OCI-LY3 (cell line): ENCODE results near the gene KLF12.

ENCODE experiments used
- H2AFZ ChIP-seq: fragments of 200-600, 300-600 bp; shearing (Covaris generic); 2 replicates; pipeline ENCODE4 v1.6.0; 2014; ENCODE audit warnings: antibody characterized with exemption, low read depth, low read length
- H3K27ac ChIP-seq: fragments of 200-600, 300-600 bp; sonication (generic); 2 replicates; pipeline ENCODE4 v1.5.1; 2014; ENCODE audit warnings: mild to moderate bottlenecking, low read length, moderate library complexity, mixed read lengths
- H3K27me3 ChIP-seq: fragments of 200-600, 300-600 bp; sonication (generic); 2 replicates; pipeline ENCODE4 v1.6.1; 2014; ENCODE audit warnings: low read depth, low read length, mixed read lengths
- H3K36me3 ChIP-seq: fragments of 200-600, 300-600 bp; sonication (generic); replicated peaks from 2 replicates; pipeline ENCODE3; 2014; ENCODE audit warnings: low read depth, low read length, mixed read lengths
- H3K4me1 ChIP-seq: fragments of 300-600, 200-600 bp; sonication (generic); 2 replicates; pipeline ENCODE4 v1.6.1; 2014; ENCODE audit warnings: low read length, mixed read lengths
- H3K4me2 ChIP-seq: fragments of 200-600, 300-600 bp; sonication (generic); 2 replicates; pipeline ENCODE4 v1.6.1; 2014; ENCODE audit warnings: low read length, mixed read lengths
- H3K4me3 ChIP-seq: fragments of 300-600, 200-600 bp; sonication (generic); 2 replicates; pipeline ENCODE4 v1.5.1; 2014; ENCODE audit warnings: antibody characterized with exemption, mild to moderate bottlenecking, low read length, moderate library complexity
- H3K79me2 ChIP-seq: fragments of 300-600, 200-600 bp; shearing (Covaris generic); 2 replicates; pipeline ENCODE4 v1.6.1; 2014; ENCODE audit warnings: mild to moderate bottlenecking, low read length, mixed read lengths
- H3K9ac ChIP-seq: fragments of 300-600, 200-600 bp; shearing (Covaris generic); 2 replicates; pipeline ENCODE4 v1.6.0; 2014; ENCODE audit warnings: mild to moderate bottlenecking, low read length, moderate library complexity
- H3K9me3 ChIP-seq: fragments of 200-600, 300-600 bp; shearing (Covaris generic); 2 replicates; pipeline ENCODE4 v1.6.1; 2014; ENCODE audit warnings: low read length, mixed read lengths; ENCODE audit not compliant: insufficient read depth
- H4K20me1 ChIP-seq: fragments of 200-600, 300-600 bp; sonication (generic); 2 replicates; pipeline ENCODE4 v1.6.1; 2016; ENCODE audit warnings: low read length, mixed read lengths; ENCODE audit not compliant: insufficient read depth
- CTCF ChIP-seq: fragments of 200-600, 300-600 bp; sonication (generic); IDR thresholded peaks from 2 replicates; pipeline ENCODE4 v1.5.1; 2014; ENCODE audit warnings: antibody characterized with exemption, low read length, low read depth
- EZH2phosphoT487 ChIP-seq: fragments of 200-600 bp; shearing (Covaris generic); IDR thresholded peaks from 2 replicates; pipeline ENCODE4 v1.6.1; 2018; ENCODE audit warnings: antibody characterized with exemption, mixed run types, low read depth

The KLF12 gene

GRCh38 chr13:74128156-74128767 is 5.9 kb downstream of the KLF12 start:
- H3K9me3 ChIP-seq: no peaks in the 10 kb centered on the region
- no peak overlapping the region for H3K4me3 ChIP-seq
- no peak for TF ChIP-seq EZH2phosphoT487
- no peak for TF ChIP-seq CTCF
- H3K27me3 ChIP-seq: no peaks in the 10 kb centered on the region
- no peak overlapping the region for H3K4me2 ChIP-seq
- H2AFZ ChIP-seq: no peak overlapping the region
- peaks cover 48% of the 10 kb centered on the region for H4K20me1 ChIP-seq
- peaks cover 8% of the 10 kb centered on the region; the same call in 1 of the 2 replicates for H3K4me1 ChIP-seq
- H3K79me2 ChIP-seq: peaks cover 78% of the 10 kb centered on the region
- H3K27ac ChIP-seq: no peak overlapping the region
- no peaks in the 10 kb centered on the region for H3K36me3 ChIP-seq
- H3K9ac ChIP-seq: no peak overlapping the region

GRCh38 chr13:74118328-74118727 is 15.9 kb downstream of the KLF12 start:
- TF ChIP-seq CTCF (no peak), EZH2phosphoT487 (no peak)
- H3K9me3 ChIP-seq: peaks cover 28% of the 10 kb centered on the region
- H3K27me3 ChIP-seq: no peaks in the 10 kb centered on the region
- H3K36me3 ChIP-seq: peaks cover 19% of the 10 kb centered on the region
- H4K20me1 ChIP-seq: peaks cover 3% of the 10 kb centered on the region; the same call in 1 of the 2 replicates
- H3K9ac ChIP-seq: no peak overlapping the region
- no peak overlapping the region for H3K27ac ChIP-seq
- no peaks in the 10 kb centered on the region for H3K4me1 ChIP-seq
- peaks cover 42% of the 10 kb centered on the region for H3K79me2 ChIP-seq
- H2AFZ ChIP-seq: no peak overlapping the region
- H3K4me2 ChIP-seq: no peak overlapping the region
- H3K4me3 ChIP-seq: no peak overlapping the region

GRCh38 chr13:74117207-74117705 is 16.9 kb downstream of the KLF12 start:
- Histone ChIP-seq H3K4me3 (no peak overlapping the region), H3K9ac (no peak overlapping the region), H2AFZ (no peak overlapping the region), H3K4me1 (no peaks in the 10 kb centered on the region), H3K27ac (no peak overlapping the region), H3K27me3 (no peaks in the 10 kb centered on the region), H3K36me3 (peaks cover 19% of the 10 kb centered on the region), H3K9me3 (peaks cover 28% of the 10 kb centered on the region), H3K79me2 (peaks cover 42% of the 10 kb centered on the region), H4K20me1 (peaks cover 7% of the 10 kb centered on the region; the same call in 1 of the 2 replicates), H3K4me2 (no peak overlapping the region)
- TF ChIP-seq CTCF: no peak
- TF ChIP-seq EZH2phosphoT487: no peak

GRCh38 chr13:74115133-74115532 is 19.1 kb downstream of the KLF12 start:
- Histone ChIP-seq H4K20me1 (peaks cover 7% of the 10 kb centered on the region; the same call in 1 of the 2 replicates), H3K4me3 (no peak overlapping the region), H3K36me3 (peaks cover 19% of the 10 kb centered on the region), H2AFZ (no peak overlapping the region), H3K4me1 (peaks cover 5% of the 10 kb centered on the region), H3K4me2 (no peak overlapping the region), H3K27me3 (no peaks in the 10 kb centered on the region), H3K27ac (no peak overlapping the region), H3K9ac (no peak overlapping the region), H3K9me3 (peaks cover 26% of the 10 kb centered on the region), H3K79me2 (peaks cover 40% of the 10 kb centered on the region)
- TF ChIP-seq CTCF (no peak), EZH2phosphoT487 (no peak)
